Activated CD8-positive, alpha-beta memory T cell treated with anti-CD3 and anti-CD28 coated beads for 1 hour (primary cell): ENCODE results near the gene EAF1.
"Not testable (repeated sequence)": the region's sequence is repeated elsewhere in the genome, so short reads cannot be mapped to it uniquely, and the experiment has no call there.

Experiments used
- DNase-seq, 2 donors: peaks; one replicate each; pipeline ENCODE4 v3.0.0-alpha.2; 2020; ENCODE audit warnings: low read depth in 1 of 2; ENCODE audit errors: extremely low read depth in 1 of 2

EAF1 gene

GRCh38 chr3:15451216-15452113 is 24.1 kb downstream of the EAF1 start:
- DNase-seq = no peak

- no peak for DNase-seq
These were observed 24.8 kb downstream of the EAF1 start for GRCh38 chr3:15452156-15452555.

- no peak for DNase-seq
These were observed 25.6 kb downstream of the EAF1 start for GRCh38 chr3:15452961-15453360.

GRCh38 chr3:15453501-15453900 is 26.1 kb downstream of the EAF1 start:
- no peak for DNase-seq

- no peak for DNase-seq
These were observed 26.7 kb downstream of the EAF1 start for GRCh38 chr3:15453991-15454625.

- no peak for DNase-seq
These were observed 27.6 kb downstream of the EAF1 start for GRCh38 chr3:15454965-15455364.

GRCh38 chr3:15455756-15456155 is 28.4 kb downstream of the EAF1 start:
- no peak for DNase-seq

GRCh38 chr3:15456321-15456720 is 28.9 kb downstream of the EAF1 start:
- DNase-seq = no peak

- DNase-seq = not testable (repeated sequence)
These were observed 29.5 kb downstream of the EAF1 start for GRCh38 chr3:15456915-15457314.

GRCh38 chr3:15458212-15458780 is 30.9 kb downstream of the EAF1 start:
- DNase-seq = no peak

GRCh38 chr3:15460891-15461531 is 33.6 kb downstream of the EAF1 start:
- DNase-seq = no peak

GRCh38 chr3:15462451-15462850 is 35.1 kb downstream of the EAF1 start:
- DNase-seq = no peak

GRCh38 chr3:15465876-15466585 is 38.6 kb downstream of the EAF1 start:
- DNase-seq = no peak

GRCh38 chr3:15467227-15468181 is 40.1 kb downstream of the EAF1 start:
- DNase-seq = no peak

- no peak for DNase-seq
These were observed 42.9 kb downstream of the EAF1 start for GRCh38 chr3:15470261-15470660.

- no peak for DNase-seq
These were observed 43.5 kb downstream of the EAF1 start for GRCh38 chr3:15470849-15471248.

GRCh38 chr3:15471861-15472260 is 44.5 kb downstream of the EAF1 start:
- no peak for DNase-seq

GRCh38 chr3:15475161-15475560 is 47.8 kb downstream of the EAF1 start:
- DNase-seq = no peak

- no peak for DNase-seq
These were observed 49.0 kb downstream of the EAF1 start for GRCh38 chr3:15476378-15476777.
